ENCODE measurements around the gene RPRD1B. TPM values are rescaled to one million over a fixed set of nuclear protein-coding genes. Genes with fewer than 3 reads are reported as not detected.

The RPRD1B gene
- total and polyA plus RNA-seq, 2 experiments from 2014 or later = 7.3 to 24.3 TPM

GRCh38 chr20:38104285-38104684 lies 70.7 kb downstream of the RPRD1B start:
- no peaks in the 10 kb centered on the region for H3K9me2 ChIP-seq (ENCODE audit: insufficient read depth)
- no peak overlapping the region for H3K4me3 ChIP-seq
- H3K36me3 ChIP-seq (ENCODE audit: insufficient read depth) = no peaks in the 10 kb centered on the region
- H3K4me1 Mint-ChIP-seq = no peaks in the 10 kb centered on the region
- H3K9me3 Mint-ChIP-seq = peaks cover 3% of the 10 kb centered on the region; the same call in 1 of the 3 replicates
- H3K27me3 Mint-ChIP-seq (ENCODE audit: insufficient read depth, low read depth, poor library complexity) = no peaks in the 10 kb centered on the region
- H3K27ac Mint-ChIP-seq = no peak overlapping the region
- no peak overlapping the region for H3K4me2 ChIP-seq
- no peaks in the 10 kb centered on the region for H3F3A ChIP-seq (replicated peaks; ENCODE audit: low read depth)
- no peak for DNase-seq (ENCODE audit: low spot score)
- no peaks in the 10 kb centered on the region for H3K36me3 Mint-ChIP-seq (ENCODE audit: low read depth)
- H4K20me1 ChIP-seq (replicated peaks; ENCODE audit: insufficient read depth) = no peaks in the 10 kb centered on the region
- ATAC-seq = no peak
- H3K27me3 ChIP-seq (ENCODE audit: insufficient read depth) = no peaks in the 10 kb centered on the region
- no peaks in the 10 kb centered on the region for H3K4me1 ChIP-seq (ENCODE audit: insufficient read depth)
- no peak overlapping the region for H3K27ac ChIP-seq (ENCODE audit: low read depth)
- no peak overlapping the region for H2AFZ ChIP-seq
- no peaks in the 10 kb centered on the region for H3K79me2 ChIP-seq (replicated peaks; ENCODE audit: insufficient read depth)
- no peak overlapping the region for H3K4me3 Mint-ChIP-seq
- no peak for TF ChIP-seq CTCF (conservative IDR thresholded peaks at IDR 0.05; ENCODE audit: low read depth in 2 of 2)
- no peak for TF ChIP-seq EZH2 (IDR thresholded peaks at IDR 0.05; ENCODE audit: low read depth, unreplicated experiment)
- TF ChIP-seq JUNB (IDR thresholded peaks at IDR 0.05; ENCODE audit: unreplicated experiment) = no peak
- no peak for TF ChIP-seq CREB1 (CRISPR knock-in tag; IDR thresholded peaks at IDR 0.05; ENCODE audit: low read depth)
- TF ChIP-seq NANOG (IDR thresholded peaks at IDR 0.05; ENCODE audit: borderline replicate concordance) = no peak
- no peak for TF ChIP-seq POLR2AphosphoS5 (IDR thresholded peaks at IDR 0.05; ENCODE audit: low read depth)
- TF ChIP-seq ZNF462 (CRISPR knock-in tag; IDR thresholded peaks at IDR 0.05) = no peak
- TF ChIP-seq REST (IDR thresholded peaks at IDR 0.05; ENCODE audit: unreplicated experiment) = no peak
- no peak for TF ChIP-seq EZH2phosphoT487 (IDR thresholded peaks at IDR 0.05; ENCODE audit: unreplicated experiment)
- TF ChIP-seq ZNF114 (CRISPR knock-in tag; IDR thresholded peaks at IDR 0.05) = no peak
- no peak for TF ChIP-seq ETS1 (IDR thresholded peaks at IDR 0.05)
- TF ChIP-seq ZNF331 (CRISPR knock-in tag; IDR thresholded peaks at IDR 0.05; ENCODE audit: low read depth) = no peak
- no peak for TF ChIP-seq STAT1 (IDR thresholded peaks at IDR 0.05; ENCODE audit: unreplicated experiment)
